SK-N-SH (cell line): ENCODE results near the gene SNRNP25.

Experiments used
- EP300 ChIP-seq, 2 experiments: IDR thresholded peaks; 2 replicates each; pipeline versions ENCODE4 v1.4.0 to v1.6.1; 2012; ENCODE audit warnings: borderline replicate concordance in 1 of 2, low read depth in 1 of 2, low read length in 1 of 2
- EZH2phosphoT487 ChIP-seq: fragments of 200-600 bp; sonication (generic); IDR thresholded peaks from 2 replicates; pipeline ENCODE4 v1.6.1; 2017; ENCODE audit warnings: low read depth, mixed run types, mild to moderate bottlenecking, antibody characterized with exemption, moderate library complexity, borderline replicate concordance
- GABPA ChIP-seq: IDR thresholded peaks from 2 replicates; pipeline ENCODE4 v1.4.0; 2012; ENCODE audit warnings: low read depth, mild to moderate bottlenecking
- MEF2A ChIP-seq: IDR thresholded peaks from 2 replicates; pipeline ENCODE4 v1.4.0; 2012; ENCODE audit warnings: low read depth, borderline replicate concordance
- POLR2AphosphoS5 ChIP-seq: IDR thresholded peaks from 2 replicates; pipeline ENCODE4 v1.6.1; 2012; ENCODE audit warnings: low read depth, low read length
- SMC3 ChIP-seq: IDR thresholded peaks from 2 replicates; pipeline ENCODE4 v1.6.1; 2012; ENCODE audit warnings: low read depth, low read length, improper control_type of control experiment
- TCF12 ChIP-seq: IDR thresholded peaks from 2 replicates; pipeline ENCODE4 v1.4.0; 2012
- TEAD4 ChIP-seq: IDR thresholded peaks from 2 replicates; pipeline ENCODE4 v1.4.0; 2012; ENCODE audit warnings: mild to moderate bottlenecking, borderline replicate concordance; ENCODE audit not compliant: insufficient read depth
- TF ChIP-seq, protein P1 (sequence below): fragments of 200-600 bp; sonication (generic); IDR thresholded peaks from 2 replicates; pipeline ENCODE4 v1.6.1; 2017; ENCODE audit warnings: antibody characterized with exemption, mild to moderate bottlenecking, moderate library complexity
- TF ChIP-seq, protein P2 (sequence below): fragments of 150-350 bp; IDR thresholded peaks from 2 replicates; pipeline ENCODE4 v1.6.1; 2016; ENCODE audit warnings: mild to moderate bottlenecking, low read depth, low read length

DNA sequence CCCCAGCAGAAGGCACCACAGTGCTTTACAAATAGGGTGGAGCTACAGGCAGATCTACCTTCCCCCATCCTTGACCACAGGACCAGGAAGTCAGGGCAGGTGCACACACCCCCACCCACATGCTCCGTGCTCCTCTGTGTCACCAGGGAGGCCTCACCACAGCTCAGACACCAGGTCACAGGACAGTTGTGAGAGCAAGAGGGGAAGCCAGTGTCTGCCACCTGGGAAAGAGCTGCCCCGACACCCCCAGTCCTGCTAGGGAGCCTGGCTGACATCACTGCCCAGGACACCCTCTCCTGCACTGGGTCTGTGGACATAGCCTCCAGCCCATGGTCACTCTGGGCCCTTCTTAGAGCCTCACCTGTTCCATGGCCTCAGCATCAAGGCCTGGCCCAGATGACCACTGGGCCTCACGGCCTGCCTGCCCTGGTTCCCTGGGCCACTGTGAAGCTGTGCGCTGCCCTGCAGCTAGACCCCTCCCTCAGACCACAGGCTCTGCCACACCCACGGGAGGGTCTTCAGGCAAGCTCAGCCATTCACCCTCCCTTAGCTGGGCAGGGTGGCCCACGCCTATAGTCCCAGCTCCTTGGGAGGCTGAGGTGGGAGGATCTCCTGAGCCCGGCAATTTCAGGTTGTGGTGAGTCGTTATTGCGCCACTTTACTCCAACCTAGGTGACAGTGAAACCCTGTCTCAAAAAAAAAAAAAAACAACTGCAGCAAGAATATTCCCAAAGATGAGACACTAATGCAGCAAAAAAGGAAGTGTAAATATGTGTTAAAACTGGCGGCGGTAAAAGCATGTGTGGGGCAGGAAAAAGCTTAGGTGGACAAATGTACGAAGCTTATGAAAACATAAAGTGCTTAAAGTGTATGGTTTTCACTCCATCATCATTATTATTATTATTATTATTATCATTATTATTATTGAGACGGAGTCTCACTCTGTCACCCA is 14.4 kb upstream of the SNRNP25 start:
- TF ChIP-seq SMC3 (no peak), MEF2A (no peak), EP300 (IDR thresholded peaks at IDR 0.05; ENCODE audit: borderline replicate concordance in 1 of 2, low read depth in 1 of 2, low read length in 1 of 2) (no peak), EZH2phosphoT487 (no peak), POLR2AphosphoS5 (no peak), TEAD4 (no peak), GABPA (no peak), TCF12 (no peak)
- TF ChIP-seq, protein P1, sequence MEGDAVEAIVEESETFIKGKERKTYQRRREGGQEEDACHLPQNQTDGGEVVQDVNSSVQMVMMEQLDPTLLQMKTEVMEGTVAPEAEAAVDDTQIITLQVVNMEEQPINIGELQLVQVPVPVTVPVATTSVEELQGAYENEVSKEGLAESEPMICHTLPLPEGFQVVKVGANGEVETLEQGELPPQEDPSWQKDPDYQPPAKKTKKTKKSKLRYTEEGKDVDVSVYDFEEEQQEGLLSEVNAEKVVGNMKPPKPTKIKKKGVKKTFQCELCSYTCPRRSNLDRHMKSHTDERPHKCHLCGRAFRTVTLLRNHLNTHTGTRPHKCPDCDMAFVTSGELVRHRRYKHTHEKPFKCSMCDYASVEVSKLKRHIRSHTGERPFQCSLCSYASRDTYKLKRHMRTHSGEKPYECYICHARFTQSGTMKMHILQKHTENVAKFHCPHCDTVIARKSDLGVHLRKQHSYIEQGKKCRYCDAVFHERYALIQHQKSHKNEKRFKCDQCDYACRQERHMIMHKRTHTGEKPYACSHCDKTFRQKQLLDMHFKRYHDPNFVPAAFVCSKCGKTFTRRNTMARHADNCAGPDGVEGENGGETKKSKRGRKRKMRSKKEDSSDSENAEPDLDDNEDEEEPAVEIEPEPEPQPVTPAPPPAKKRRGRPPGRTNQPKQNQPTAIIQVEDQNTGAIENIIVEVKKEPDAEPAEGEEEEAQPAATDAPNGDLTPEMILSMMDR, result no peak
- TF ChIP-seq, protein P2, sequence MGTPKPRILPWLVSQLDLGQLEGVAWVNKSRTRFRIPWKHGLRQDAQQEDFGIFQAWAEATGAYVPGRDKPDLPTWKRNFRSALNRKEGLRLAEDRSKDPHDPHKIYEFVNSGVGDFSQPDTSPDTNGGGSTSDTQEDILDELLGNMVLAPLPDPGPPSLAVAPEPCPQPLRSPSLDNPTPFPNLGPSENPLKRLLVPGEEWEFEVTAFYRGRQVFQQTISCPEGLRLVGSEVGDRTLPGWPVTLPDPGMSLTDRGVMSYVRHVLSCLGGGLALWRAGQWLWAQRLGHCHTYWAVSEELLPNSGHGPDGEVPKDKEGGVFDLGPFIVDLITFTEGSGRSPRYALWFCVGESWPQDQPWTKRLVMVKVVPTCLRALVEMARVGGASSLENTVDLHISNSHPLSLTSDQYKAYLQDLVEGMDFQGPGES, result no peak
